ENCODE measurements around the gene VGLL3. TPM values are rescaled to one million over a fixed set of nuclear protein-coding genes. Genes with fewer than 3 reads are reported as not detected.

VGLL3 gene
- total RNA-seq, 2 experiments from 2014 or later: not detected

DNA sequence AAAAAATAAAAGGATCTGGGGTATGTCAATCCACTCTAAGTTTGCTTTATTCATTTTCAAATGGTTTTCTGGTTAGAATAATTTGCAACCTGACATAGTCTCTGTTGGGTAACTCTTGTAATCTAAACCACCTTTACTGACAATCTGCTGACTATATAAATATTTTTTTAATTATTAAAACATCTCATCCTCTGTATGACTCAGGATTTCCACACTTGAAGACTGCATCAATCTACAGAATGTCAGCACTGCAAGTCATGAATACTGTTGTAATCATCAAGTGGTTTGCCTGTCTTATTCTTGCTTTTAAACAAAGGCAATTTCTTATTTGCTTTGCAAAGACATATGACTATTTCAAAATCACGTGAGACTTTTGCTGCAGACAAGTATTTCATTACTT lies 42.1 kb downstream of the VGLL3 start:
- Mint-ChIP-seq H3K27me3 (peaks cover 6% of the 10 kb centered on the region), H3K9me3 (peaks cover 2% of the 10 kb centered on the region), H3K4me1 (no peaks in the 10 kb centered on the region), H3K36me3 (no peaks in the 10 kb centered on the region), H3K4me3 (no peak overlapping the region), H3K27ac (no peak overlapping the region)
- DNase-seq: no peak

DNA sequence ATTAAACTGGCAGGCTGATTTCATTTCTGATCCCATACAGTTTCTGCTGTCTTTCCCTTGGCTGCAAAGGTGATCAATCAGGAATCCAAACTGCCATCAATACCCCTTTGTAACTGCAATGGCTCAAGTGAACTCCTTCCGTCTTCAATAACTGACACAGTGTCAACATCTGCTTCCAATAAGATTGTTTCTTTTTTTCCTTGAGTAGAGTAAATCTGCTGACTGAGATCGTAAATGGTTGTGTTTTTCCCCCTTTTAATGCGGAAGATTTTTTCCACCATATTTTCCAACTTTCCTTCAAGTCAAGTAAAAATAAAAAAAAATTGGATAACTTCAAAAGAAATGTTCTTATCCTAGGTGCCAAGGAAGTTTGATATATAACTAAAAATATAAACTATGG lies 48.7 kb downstream of the VGLL3 start:
- Mint-ChIP-seq H3K4me1 (no peaks in the 10 kb centered on the region), H3K27me3 (no peaks in the 10 kb centered on the region), H3K27ac (no peak overlapping the region), H3K9me3 (peaks cover 2% of the 10 kb centered on the region), H3K4me3 (no peak overlapping the region), H3K36me3 (no peaks in the 10 kb centered on the region)
- no peak for DNase-seq

DNA sequence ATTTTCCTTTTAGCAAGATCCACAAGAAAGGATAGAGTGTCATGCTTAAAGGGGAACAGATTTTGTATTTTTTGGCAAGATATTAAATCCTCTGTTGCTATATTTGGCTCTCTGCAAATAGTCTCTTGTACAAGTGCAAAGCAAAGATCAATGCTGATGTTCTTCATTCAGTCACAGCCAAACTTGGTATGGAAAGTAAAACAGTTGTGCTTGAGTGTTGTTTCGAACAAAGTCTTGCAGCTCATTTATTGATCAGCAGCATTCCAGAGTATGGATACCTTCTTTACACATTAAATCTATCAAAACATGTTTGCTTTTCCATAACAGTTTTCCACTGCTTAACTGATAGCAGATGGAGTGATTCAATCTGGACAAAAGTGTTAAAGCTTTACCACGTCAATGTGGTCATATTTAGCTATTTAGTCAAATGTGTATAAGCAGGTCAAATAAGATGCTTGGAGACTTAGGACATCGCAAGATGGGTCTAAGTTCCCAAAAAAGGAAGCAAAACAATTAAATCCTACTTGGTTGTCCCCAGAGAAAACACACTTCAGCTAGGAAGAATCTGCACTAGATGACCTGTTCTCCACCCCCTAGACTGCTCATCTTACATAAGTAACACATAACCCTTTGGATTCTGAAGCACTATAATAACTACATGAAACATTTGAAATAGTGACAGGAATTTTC lies 52.4 kb downstream of the VGLL3 start:
- no peaks in the 10 kb centered on the region for H3K9me3 Mint-ChIP-seq
- no peak overlapping the region for H3K27ac Mint-ChIP-seq
- H3K4me3 Mint-ChIP-seq: no peak overlapping the region
- no peaks in the 10 kb centered on the region for H3K4me1 Mint-ChIP-seq
- H3K27me3 Mint-ChIP-seq: no peaks in the 10 kb centered on the region
- H3K36me3 Mint-ChIP-seq: no peaks in the 10 kb centered on the region
- DNase-seq: no peak

DNA sequence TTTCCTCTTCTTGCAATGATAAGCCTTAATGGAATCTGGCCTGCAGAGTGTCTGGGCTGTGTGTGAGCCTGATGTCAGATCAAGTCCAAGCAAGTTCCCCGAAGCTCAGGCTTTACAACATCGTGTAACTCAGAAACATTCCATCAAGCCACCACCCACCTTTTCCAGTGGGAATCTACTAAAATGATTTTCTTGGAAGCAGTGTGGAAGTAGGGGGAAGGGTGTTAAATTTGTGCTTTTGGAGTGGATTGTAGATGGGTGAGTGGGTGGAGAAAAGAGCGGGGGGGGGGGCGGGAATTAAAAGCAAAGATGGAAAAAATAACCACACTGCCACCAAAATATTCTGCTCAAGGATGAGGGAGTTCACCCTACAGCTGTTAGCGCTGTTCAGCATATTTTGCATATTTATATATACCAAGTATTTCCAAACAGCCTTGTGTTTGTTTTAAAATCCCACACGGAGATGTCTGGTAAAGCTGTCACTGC lies 53.6 kb downstream of the VGLL3 start:
- Mint-ChIP-seq H3K36me3 (no peaks in the 10 kb centered on the region), H3K9me3 (no peaks in the 10 kb centered on the region), H3K27me3 (no peaks in the 10 kb centered on the region), H3K27ac (no peak overlapping the region), H3K4me3 (no peak overlapping the region), H3K4me1 (no peaks in the 10 kb centered on the region)
- no peak for DNase-seq

DNA sequence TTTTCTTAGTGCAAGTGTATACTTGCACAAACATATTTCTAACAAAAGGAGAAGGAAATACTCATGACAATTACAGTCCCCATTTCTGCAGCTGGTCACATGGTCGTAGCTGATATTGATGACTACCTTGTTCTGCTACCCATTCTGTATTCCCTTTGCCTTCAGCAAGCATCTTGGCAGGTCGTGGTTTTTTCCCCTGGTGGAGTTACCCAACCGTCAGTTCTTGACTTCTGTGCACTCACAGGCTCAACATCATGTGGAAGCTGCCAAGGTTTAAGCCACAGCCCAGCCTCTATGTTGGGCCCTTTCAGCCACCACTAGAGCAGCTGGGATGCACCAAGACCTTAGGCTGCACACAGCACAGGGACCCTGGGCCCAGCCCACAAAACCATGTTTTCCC lies 56.1 kb downstream of the VGLL3 start:
- H3K4me3 Mint-ChIP-seq: no peak overlapping the region
- H3K27me3 Mint-ChIP-seq: no peaks in the 10 kb centered on the region
- H3K36me3 Mint-ChIP-seq: no peaks in the 10 kb centered on the region
- no peak overlapping the region for H3K27ac Mint-ChIP-seq
- no peaks in the 10 kb centered on the region for H3K9me3 Mint-ChIP-seq
- DNase-seq: no peak
- H3K4me1 Mint-ChIP-seq: no peaks in the 10 kb centered on the region

DNA sequence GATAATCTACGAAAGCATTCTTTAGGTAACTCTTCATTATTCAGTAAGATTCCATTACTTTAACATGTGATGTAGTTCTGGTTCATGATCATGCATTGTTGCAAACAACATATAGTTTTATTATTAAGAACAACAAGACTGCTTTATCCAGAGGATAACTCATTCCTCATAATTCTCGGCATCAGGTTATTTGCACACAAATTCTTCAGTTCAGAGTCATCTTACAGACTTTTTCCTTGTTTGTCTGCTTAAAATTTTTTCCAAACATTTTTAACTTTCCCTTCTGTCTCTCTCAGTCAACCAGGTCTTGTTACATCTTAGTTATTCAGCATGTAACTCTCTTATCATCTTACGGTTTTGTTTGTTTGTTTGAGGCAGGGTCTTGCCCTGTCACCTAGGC lies 60.1 kb downstream of the VGLL3 start:
- no peaks in the 10 kb centered on the region for H3K36me3 Mint-ChIP-seq
- no peaks in the 10 kb centered on the region for H3K9me3 Mint-ChIP-seq
- no peaks in the 10 kb centered on the region for H3K27me3 Mint-ChIP-seq
- DNase-seq: no peak
- no peak overlapping the region for H3K27ac Mint-ChIP-seq
- no peak overlapping the region for H3K4me3 Mint-ChIP-seq
- H3K4me1 Mint-ChIP-seq: no peaks in the 10 kb centered on the region

DNA sequence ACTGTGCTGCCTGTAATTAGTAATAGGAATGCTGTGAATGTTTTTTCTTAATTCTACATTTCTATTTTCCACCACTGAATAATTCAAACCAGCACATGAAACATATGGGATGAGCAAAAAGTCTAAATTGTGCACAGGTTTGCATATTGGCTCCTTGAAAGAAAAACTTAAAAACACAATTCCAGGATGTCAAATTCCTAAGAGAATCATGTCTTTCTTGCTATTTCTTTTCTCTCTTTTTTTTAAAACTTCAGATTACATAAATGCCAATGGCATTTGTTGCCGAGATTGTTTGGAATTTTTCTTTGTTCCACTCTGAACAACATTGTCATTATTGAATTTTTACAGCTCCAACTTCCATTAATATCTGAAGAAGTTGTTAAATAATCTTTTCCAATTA lies 60.8 kb downstream of the VGLL3 start:
- no peaks in the 10 kb centered on the region for H3K4me1 Mint-ChIP-seq
- no peak overlapping the region for H3K4me3 Mint-ChIP-seq
- H3K27me3 Mint-ChIP-seq: no peaks in the 10 kb centered on the region
- no peak for DNase-seq
- H3K9me3 Mint-ChIP-seq: no peaks in the 10 kb centered on the region
- H3K27ac Mint-ChIP-seq: no peak overlapping the region
- H3K36me3 Mint-ChIP-seq: no peaks in the 10 kb centered on the region

DNA sequence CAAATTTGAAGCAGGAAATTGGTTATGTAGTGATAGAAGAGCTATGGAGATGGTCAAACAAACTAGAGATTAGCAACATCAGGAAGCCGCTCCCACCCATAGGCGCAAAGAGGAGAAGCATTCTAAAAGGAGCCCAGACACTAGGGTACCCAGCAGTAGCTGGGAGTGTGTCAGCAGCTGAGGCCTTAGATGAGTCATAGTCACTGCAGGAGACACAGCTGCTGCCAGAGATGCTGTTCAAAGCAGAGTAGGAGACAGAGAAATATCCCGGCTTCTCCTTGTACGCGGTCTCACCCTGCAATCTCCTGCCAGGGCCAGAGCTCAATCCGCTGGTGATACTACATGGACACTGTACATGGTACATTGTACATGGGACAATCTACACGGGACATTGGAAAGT lies 61.9 kb downstream of the VGLL3 start:
- Mint-ChIP-seq H3K27me3 (no peaks in the 10 kb centered on the region), H3K27ac (no peak overlapping the region), H3K9me3 (no peaks in the 10 kb centered on the region), H3K4me3 (no peak overlapping the region), H3K36me3 (no peaks in the 10 kb centered on the region), H3K4me1 (no peaks in the 10 kb centered on the region)
- DNase-seq: no peak

DNA sequence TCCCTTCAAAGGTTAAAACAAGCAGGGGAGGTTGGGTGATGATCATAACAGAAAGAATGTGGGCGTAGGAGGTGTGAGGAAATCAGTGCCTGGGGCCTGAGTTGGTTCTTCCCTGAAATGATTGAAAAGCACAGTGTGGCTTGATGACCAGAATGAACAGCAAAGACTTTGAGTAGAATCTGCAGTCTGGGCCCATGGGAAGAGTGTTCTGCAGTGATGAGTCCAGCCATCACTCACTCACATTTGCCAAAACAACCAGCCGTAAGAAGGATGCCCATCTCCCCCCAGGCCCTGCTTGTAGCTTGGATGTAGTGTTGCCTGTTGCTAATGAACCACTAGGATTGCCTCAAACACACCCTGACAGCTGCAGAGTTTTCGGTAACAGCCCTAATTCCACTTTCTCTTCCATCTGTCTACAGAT lies 67.9 kb downstream of the VGLL3 start:
- Mint-ChIP-seq H3K36me3 (no peaks in the 10 kb centered on the region), H3K9me3 (no peaks in the 10 kb centered on the region), H3K27ac (no peak overlapping the region), H3K4me3 (no peak overlapping the region), H3K4me1 (no peaks in the 10 kb centered on the region), H3K27me3 (no peaks in the 10 kb centered on the region)
- DNase-seq: no peak

DNA sequence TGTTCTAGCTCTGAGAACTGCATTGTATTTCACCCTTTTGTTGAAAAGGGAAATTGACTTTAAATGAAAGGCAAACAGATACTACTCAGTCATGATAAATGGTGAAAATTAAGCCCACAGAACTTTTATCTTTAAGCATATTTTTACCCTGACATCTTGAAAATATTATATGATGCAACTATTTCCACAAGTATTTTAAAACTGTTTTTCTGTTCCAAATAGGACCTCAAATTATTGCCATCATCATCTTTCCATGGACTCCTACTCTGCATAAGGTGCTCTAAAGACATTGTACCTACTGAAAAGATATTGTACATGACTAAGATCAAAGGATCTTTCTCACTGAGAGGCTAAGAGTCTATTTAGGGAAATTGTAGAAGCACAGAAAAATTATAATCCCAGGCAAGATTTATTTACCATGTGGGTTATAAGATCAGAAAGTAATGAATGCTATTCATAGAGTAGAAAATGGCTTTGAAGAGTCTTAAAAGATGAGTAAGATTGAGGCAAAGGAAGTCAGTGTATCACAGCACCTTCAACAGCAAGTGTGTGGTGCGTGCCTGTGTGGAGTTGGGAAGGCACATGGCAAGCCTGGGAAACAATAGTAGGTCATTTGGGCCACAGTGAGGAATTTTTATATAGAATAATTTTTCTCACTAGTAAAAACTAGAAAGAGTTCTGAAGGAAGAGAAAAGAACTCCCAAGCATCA lies 68.8 kb downstream of the VGLL3 start:
- H3K27me3 Mint-ChIP-seq: no peaks in the 10 kb centered on the region
- H3K9me3 Mint-ChIP-seq: no peaks in the 10 kb centered on the region
- no peaks in the 10 kb centered on the region for H3K4me1 Mint-ChIP-seq
- no peak overlapping the region for H3K27ac Mint-ChIP-seq
- H3K4me3 Mint-ChIP-seq: no peak overlapping the region
- H3K36me3 Mint-ChIP-seq: no peaks in the 10 kb centered on the region
- DNase-seq: no peak

DNA sequence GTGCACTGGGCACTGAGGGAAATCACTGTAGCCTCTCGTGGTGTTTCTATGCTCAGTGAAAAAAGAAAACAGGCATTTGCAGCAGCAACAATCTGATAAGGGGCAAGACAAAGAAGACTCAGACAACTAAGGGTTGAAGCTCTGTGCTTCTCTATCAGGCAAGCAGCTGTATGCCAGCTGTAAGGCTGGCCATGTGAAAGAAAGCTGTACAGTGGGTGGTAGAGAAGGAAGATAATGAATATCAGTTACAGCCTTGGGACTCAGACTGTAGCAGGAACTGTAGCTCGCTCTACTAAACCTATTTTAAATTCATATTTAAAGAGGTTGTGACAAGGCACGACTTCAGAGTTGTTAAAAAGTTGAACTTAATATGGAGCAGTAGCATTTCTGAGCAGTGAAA lies 76.3 kb downstream of the VGLL3 start:
- H3K27me3 Mint-ChIP-seq: no peaks in the 10 kb centered on the region
- no peaks in the 10 kb centered on the region for H3K36me3 Mint-ChIP-seq
- peaks cover 1% of the 10 kb centered on the region for H3K9me3 Mint-ChIP-seq
- DNase-seq: no peak
- no peak overlapping the region for H3K4me3 Mint-ChIP-seq
- H3K27ac Mint-ChIP-seq: no peak overlapping the region
- no peaks in the 10 kb centered on the region for H3K4me1 Mint-ChIP-seq

DNA sequence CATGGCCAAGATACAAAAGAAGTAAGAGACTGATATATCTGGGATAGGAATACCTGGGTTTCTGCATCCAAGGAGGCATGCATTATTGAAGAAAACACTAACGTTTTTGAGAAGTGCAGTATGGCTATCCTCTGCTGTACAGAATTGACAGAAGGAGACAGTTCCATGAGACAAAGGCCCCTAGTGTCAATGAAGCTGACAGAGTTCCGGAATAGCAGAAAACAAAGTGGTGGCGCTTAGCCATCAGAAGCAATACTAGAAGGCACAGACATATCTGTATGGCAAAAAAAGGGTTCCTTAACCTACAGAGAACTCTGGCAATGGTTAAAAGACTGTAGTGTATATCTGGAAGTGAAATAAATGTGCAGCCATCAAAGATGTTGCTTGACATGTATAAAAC lies 77.8 kb downstream of the VGLL3 start:
- H3K9me3 Mint-ChIP-seq: peaks cover 1% of the 10 kb centered on the region
- H3K27ac Mint-ChIP-seq: no peak overlapping the region
- H3K36me3 Mint-ChIP-seq: no peaks in the 10 kb centered on the region
- no peaks in the 10 kb centered on the region for H3K4me1 Mint-ChIP-seq
- no peak for DNase-seq
- no peak overlapping the region for H3K4me3 Mint-ChIP-seq
- no peaks in the 10 kb centered on the region for H3K27me3 Mint-ChIP-seq

DNA sequence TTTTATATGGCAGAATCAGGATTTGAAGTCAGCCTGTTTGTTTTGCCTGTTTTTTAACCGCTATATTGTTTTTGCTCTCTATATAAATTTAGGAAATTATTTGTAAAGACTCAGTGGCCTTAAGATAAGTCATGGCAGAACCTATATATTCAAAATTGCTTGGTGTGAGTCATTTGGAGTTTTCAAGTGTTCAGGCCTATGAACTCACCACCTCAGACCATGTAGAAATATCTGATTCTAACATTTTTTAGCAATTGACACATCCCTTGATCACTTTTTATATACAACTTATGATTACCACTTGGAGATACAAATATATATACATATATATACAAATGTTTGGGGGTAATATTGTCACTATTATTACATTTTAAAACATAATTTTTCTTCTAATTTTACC lies 95.7 kb downstream of the VGLL3 start:
- H3K36me3 Mint-ChIP-seq: no peaks in the 10 kb centered on the region

DNA sequence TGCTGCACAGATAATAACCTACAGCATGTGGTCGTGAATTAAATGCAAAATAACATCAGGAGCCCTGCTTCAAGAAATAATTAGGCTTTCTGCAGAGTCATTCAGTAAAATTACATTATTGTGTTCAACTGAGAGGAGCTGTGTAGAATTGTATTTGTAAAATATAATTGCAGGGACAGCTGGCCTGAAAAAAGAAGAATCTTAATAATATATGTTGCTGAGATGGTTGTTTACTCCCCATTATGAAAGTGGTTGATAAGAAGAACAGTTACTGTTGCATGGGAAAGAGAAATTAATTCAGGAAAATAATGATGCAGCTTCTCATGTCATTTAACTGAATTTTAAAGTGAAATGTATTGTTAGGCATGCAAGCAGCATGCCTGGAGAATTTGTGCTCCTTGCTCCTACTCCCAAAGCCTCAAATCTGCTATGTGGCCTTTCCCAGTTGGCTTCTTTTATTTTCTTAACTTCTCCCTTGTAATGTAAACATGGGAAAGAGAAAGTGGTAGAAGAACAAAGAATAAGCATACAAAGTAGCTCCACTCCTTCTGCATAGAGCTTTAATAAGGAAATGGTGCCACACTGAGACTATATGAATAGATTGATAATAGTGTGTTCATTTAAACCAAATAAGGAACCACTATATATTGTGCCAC lies 100.1 kb downstream of the VGLL3 start:
- H3K27ac Mint-ChIP-seq: no peak overlapping the region
- no peak for DNase-seq
- no peaks in the 10 kb centered on the region for H3K27me3 Mint-ChIP-seq
- H3K4me1 Mint-ChIP-seq: no peaks in the 10 kb centered on the region
- H3K36me3 Mint-ChIP-seq: no peaks in the 10 kb centered on the region
- H3K9me3 Mint-ChIP-seq: peaks cover 1% of the 10 kb centered on the region
- no peak overlapping the region for H3K4me3 Mint-ChIP-seq

More for the DNA sequence above, 95.7 kb downstream of the VGLL3 start:
- no peak for DNase-seq
- H3K4me1 Mint-ChIP-seq: no peaks in the 10 kb centered on the region
- H3K4me3 Mint-ChIP-seq: no peak overlapping the region
- H3K27me3 Mint-ChIP-seq: no peaks in the 10 kb centered on the region
- H3K9me3 Mint-ChIP-seq: peaks cover 1% of the 10 kb centered on the region
- H3K27ac Mint-ChIP-seq: no peak overlapping the region

Measured in activated naive CD8-positive, alpha-beta T cell treated with anti-CD3 and anti-CD28 coated beads for 36 hours (primary cell).